Chondrocyte (in vitro differentiated cells): ENCODE measurements around the gene HECW1. TPM values are rescaled to one million over a fixed set of nuclear protein-coding genes. Genes with fewer than 3 reads are reported as not detected.
A peak's percentile ranks its signal among the peaks of the same experiment; 100 is the strongest.
"Not testable (repeated sequence)": the region's sequence is repeated elsewhere in the genome, so short reads cannot be mapped to it uniquely, and the experiment has no call there.

ENCODE experiments used
- DNase-seq: peaks from one replicate; pipeline ENCODE4 v3.0.0; 2021; ENCODE audit warnings: mixed read lengths, low spot score
- H3K27ac Mint-ChIP-seq: one replicate; pipeline ENCODE4 v1.8.0; 2021; ENCODE audit warnings: mild to moderate bottlenecking, moderate library complexity, mixed read lengths; ENCODE audit not compliant: unreplicated experiment
- H3K27me3 Mint-ChIP-seq: 2 replicates; pipeline ENCODE4 v1.8.0; 2021; ENCODE audit warnings: low read depth, mixed read lengths
- H3K36me3 Mint-ChIP-seq: 2 replicates; pipeline ENCODE4 v1.8.0; 2021; ENCODE audit warnings: low read depth, mixed read lengths
- H3K4me1 Mint-ChIP-seq: 2 replicates; pipeline ENCODE4 v1.8.0; 2021; ENCODE audit warnings: low read depth, mild to moderate bottlenecking, mixed read lengths
- H3K4me3 Mint-ChIP-seq: one replicate; pipeline ENCODE4 v1.8.0; 2021; ENCODE audit warnings: mild to moderate bottlenecking, moderate library complexity, mixed read lengths; ENCODE audit not compliant: unreplicated experiment
- H3K9me3 Mint-ChIP-seq: 2 replicates; pipeline ENCODE4 v1.8.0; 2021; ENCODE audit warnings: low read depth, mixed read lengths
- CTCF ChIP-seq: fragments of 200-600 bp; sonication (generic); IDR thresholded peaks from 2 replicates; pipeline ENCODE4 v1.5.0; 2021; ENCODE audit warnings: antibody characterized with exemption, mild to moderate bottlenecking, moderate library complexity
- total RNA-seq: library from RNA; stranded (reverse); gene quantifications from 3 replicates; pipeline ENCODE4 v1.2.1, GENCODE V29; 2021

Gene HECW1
- total RNA-seq, 1 donor from 2014 or later: 1.9 TPM

DNA sequence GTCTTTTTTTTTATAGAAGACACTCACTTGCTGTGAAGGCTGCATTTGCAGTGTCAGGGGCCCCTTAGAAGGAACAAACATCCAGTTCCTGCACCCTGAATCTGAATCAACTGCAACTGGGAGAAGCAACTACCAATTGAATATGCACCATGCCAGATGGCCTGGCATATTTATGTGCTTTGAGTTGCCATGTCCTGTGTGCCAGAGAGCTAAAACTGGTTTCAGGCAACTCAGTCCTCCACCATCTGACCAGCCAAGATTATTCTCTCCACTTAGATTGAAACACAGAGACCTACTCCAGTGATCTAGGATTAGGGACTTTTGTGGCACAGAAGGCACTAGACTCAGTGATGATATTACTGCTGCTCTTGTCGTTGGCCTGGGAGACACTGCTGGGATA lies 225.4 kb downstream of the HECW1 start:
- Mint-ChIP-seq H3K9me3 (no peaks in the 10 kb centered on the region), H3K36me3 (no peaks in the 10 kb centered on the region), H3K4me1 (no peaks in the 10 kb centered on the region), H3K4me3 (no peak overlapping the region), H3K27me3 (peaks cover 29% of the 10 kb centered on the region), H3K27ac (no peak overlapping the region)
- DNase-seq: no peak
- no peak for TF ChIP-seq CTCF

- Mint-ChIP-seq H3K9me3 (no peaks in the 10 kb centered on the region), H3K36me3 (peaks cover 2% of the 10 kb centered on the region), H3K27ac (no peak overlapping the region), H3K4me3 (no peak overlapping the region), H3K27me3 (peaks cover 39% of the 10 kb centered on the region), H3K4me1 (no peaks in the 10 kb centered on the region)
- no peak for TF ChIP-seq CTCF
- DNase-seq: no peak
Measured at GRCh38 chr7:43341132-43341531, 228.7 kb downstream of the HECW1 start.

GRCh38 chr7:43343417-43343816 lies 231.0 kb downstream of the HECW1 start:
- not testable (repeated sequence) for H3K27ac Mint-ChIP-seq, DNase-seq, H3K4me3 Mint-ChIP-seq, H3K36me3 Mint-ChIP-seq, H3K9me3 Mint-ChIP-seq, H3K4me1 Mint-ChIP-seq
- peaks cover 37% of the 10 kb centered on the region for H3K27me3 Mint-ChIP-seq

DNA sequence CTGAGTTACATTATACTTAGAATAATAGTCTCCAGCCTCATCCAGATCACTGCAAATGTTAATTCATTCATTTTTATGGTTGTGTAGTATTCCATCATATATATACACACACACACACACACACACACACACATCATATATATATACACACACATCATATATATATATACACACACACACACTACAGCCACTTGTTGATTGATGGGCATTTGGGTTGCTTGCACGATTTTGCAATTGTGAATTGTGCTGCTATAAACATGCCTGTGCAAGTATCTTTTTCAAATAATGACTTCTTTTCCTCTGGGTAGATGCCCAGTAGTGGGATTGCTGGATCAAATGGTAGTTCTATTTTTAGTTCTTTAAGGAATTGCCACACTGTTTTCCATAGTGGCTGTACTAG lies 233.2 kb downstream of the HECW1 start:
- Mint-ChIP-seq H3K36me3 (peaks cover 12% of the 10 kb centered on the region), H3K9me3 (peaks cover 24% of the 10 kb centered on the region), H3K27me3 (peaks cover 28% of the 10 kb centered on the region)
- H3K27ac Mint-ChIP-seq, H3K4me1 Mint-ChIP-seq, DNase-seq, H3K4me3 Mint-ChIP-seq: not testable (repeated sequence)

GRCh38 chr7:43351683-43352082 lies 239.2 kb downstream of the HECW1 start:
- H3K27ac Mint-ChIP-seq: no peak overlapping the region
- no peak for TF ChIP-seq CTCF
- H3K4me1 Mint-ChIP-seq: no peaks in the 10 kb centered on the region
- no peak for DNase-seq
- H3K27me3 Mint-ChIP-seq: peaks cover 15% of the 10 kb centered on the region
- H3K4me3 Mint-ChIP-seq: no peak overlapping the region
- H3K9me3 Mint-ChIP-seq: peaks cover 40% of the 10 kb centered on the region
- peaks cover 15% of the 10 kb centered on the region for H3K36me3 Mint-ChIP-seq

DNA sequence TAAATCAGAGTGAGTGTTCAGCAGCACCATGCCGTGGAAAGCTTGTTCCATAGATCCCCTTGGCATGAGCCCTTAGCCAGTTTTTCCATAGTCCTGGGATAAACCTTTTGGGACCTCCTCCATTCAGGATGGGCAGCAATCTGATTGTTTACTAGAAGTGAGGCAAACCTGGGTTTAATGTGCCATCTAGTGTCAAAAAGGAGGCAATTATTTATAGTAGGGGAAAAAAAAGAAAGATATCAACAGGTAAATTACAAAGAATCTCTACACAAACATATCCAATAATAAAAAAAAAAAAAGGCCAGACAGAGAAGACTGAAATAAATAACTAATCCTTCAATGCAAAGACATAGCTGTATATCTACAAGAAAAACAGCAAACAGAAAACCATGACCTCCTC lies 241.5 kb downstream of the HECW1 start:
- Mint-ChIP-seq H3K27me3 (no peaks in the 10 kb centered on the region), H3K36me3 (peaks cover 12% of the 10 kb centered on the region), H3K9me3 (peaks cover 33% of the 10 kb centered on the region), H3K4me1 (no peaks in the 10 kb centered on the region), H3K27ac (no peak overlapping the region), H3K4me3 (no peak overlapping the region)
- TF ChIP-seq CTCF: peak; percentile 38
- DNase-seq: no peak
